Omental fat pad (tissue), 4 donors: Measurements from ENCODE around the gene LIX1. TPM values are rescaled to one million over a fixed set of nuclear protein-coding genes. Genes with fewer than 3 reads are reported as not detected.
"Not testable (repeated sequence)": the region's sequence is repeated elsewhere in the genome, so short reads cannot be mapped to it uniquely, and the experiment has no call there.

ENCODE experiments used
- ATAC-seq: fragments of 150-250 bp; one replicate; pipeline ENCODE4 v1.9.1; 2016; ENCODE audit warnings: mild to moderate bottlenecking, moderate library complexity; ENCODE audit not compliant: low FRiP score
- DNase-seq: peaks from one replicate; pipeline ENCODE4 v3.0.0-alpha.2; 2019; ENCODE audit warnings: low spot score
- CTCF ChIP-seq, 3 donors: fragments of 450-650 bp; IDR thresholded peaks; one replicate each; pipeline ENCODE4 v1.5.1; 2016 to 2017; ENCODE audit warnings: antibody characterized with exemption in 3 of 3, mild to moderate bottlenecking in 3 of 3, moderate library complexity in 2 of 3
- total RNA-seq, 4 donors: library from RNA; depleted of rRNA; stranded (reverse); fragments of >200 nt; gene quantifications; one replicate each; pipeline ENCODE4 v1.1.0, GENCODE V29; 2016

Gene LIX1
- total RNA-seq, 4 donors from 2014 or later = not detected

GRCh38 chr5:97088774-97089148 lies 53.6 kb downstream of the LIX1 start:
- no peak for TF ChIP-seq CTCF (IDR thresholded peaks at IDR 0.05)
- no peak for ATAC-seq
- no peak for DNase-seq

- ATAC-seq = no peak
- no peak for TF ChIP-seq CTCF (IDR thresholded peaks at IDR 0.05)
Observed at GRCh38 chr5:97087138-97087537, 55.3 kb downstream of the LIX1 start.

GRCh38 chr5:97085459-97086181 lies 56.8 kb downstream of the LIX1 start:
- no peak for TF ChIP-seq CTCF (IDR thresholded peaks at IDR 0.05)
- no peak for ATAC-seq
- DNase-seq = no peak

More at GRCh38 chr5:97087138-97087537, 55.3 kb downstream of the LIX1 start:
- no peak for DNase-seq

GRCh38 chr5:97084782-97085458 lies 57.5 kb downstream of the LIX1 start:
- DNase-seq, ATAC-seq: not testable (repeated sequence)

GRCh38 chr5:97078958-97079743 lies 63.3 kb downstream of the LIX1 start:
- ATAC-seq = no peak
- TF ChIP-seq CTCF (IDR thresholded peaks at IDR 0.05) = no peak
- no peak for DNase-seq

- no peak for TF ChIP-seq CTCF (IDR thresholded peaks at IDR 0.05)
- no peak for ATAC-seq
- DNase-seq = no peak
Observed at GRCh38 chr5:97077246-97077645, 65.2 kb downstream of the LIX1 start.

- ATAC-seq (no peak), DNase-seq (no peak)
- TF ChIP-seq CTCF (IDR thresholded peaks at IDR 0.05) = no peak
Observed at GRCh38 chr5:97076098-97076497, 66.3 kb downstream of the LIX1 start.
